ACC112 (cell line): ENCODE measurements around the gene MTAP.

Source experiments
- H2AFZ ChIP-seq: fragments of 200-600 bp; sonication (generic); one replicate; pipeline ENCODE4 v1.6.0; 2017; ENCODE audit warnings: antibody characterized with exemption, low read length; ENCODE audit not compliant: unreplicated experiment
- H3K27ac ChIP-seq: fragments of 200-600 bp; sonication (generic); 2 replicates; pipeline ENCODE4 v1.5.1; 2014; ENCODE audit warnings: low read depth, mild to moderate bottlenecking, antibody characterized with exemption, low read length, moderate library complexity
- H3K27me3 ChIP-seq: fragments of 200-600 bp; sonication (generic); 2 replicates; pipeline ENCODE4 v1.6.1; 2014; ENCODE audit warnings: mild to moderate bottlenecking, antibody characterized with exemption, low read length, moderate library complexity, mixed read lengths; ENCODE audit not compliant: insufficient read depth
- H3K36me3 ChIP-seq: fragments of 200-600 bp; sonication (generic); 2 replicates; pipeline ENCODE4 v1.6.1; 2016; ENCODE audit warnings: mild to moderate bottlenecking, antibody characterized with exemption, low read length, moderate library complexity, mixed read lengths; ENCODE audit not compliant: insufficient read depth
- H3K4me1 ChIP-seq: fragments of 200-600 bp; sonication (generic); one replicate; pipeline ENCODE4 v1.6.1; 2016; ENCODE audit warnings: low read length, mixed read lengths; ENCODE audit not compliant: insufficient read depth, unreplicated experiment, control insufficient read depth
- H3K4me3 ChIP-seq: fragments of 200-600 bp; sonication (generic); 2 replicates; pipeline ENCODE4 v1.5.1; 2014; ENCODE audit warnings: mild to moderate bottlenecking, low read depth, low read length
- H3K79me2 ChIP-seq: fragments of 200-600 bp; sonication (generic); one replicate; pipeline ENCODE4 v1.6.0; 2016; ENCODE audit warnings: low read length; ENCODE audit not compliant: control insufficient read depth, unreplicated experiment, insufficient read depth

Gene MTAP

DNA sequence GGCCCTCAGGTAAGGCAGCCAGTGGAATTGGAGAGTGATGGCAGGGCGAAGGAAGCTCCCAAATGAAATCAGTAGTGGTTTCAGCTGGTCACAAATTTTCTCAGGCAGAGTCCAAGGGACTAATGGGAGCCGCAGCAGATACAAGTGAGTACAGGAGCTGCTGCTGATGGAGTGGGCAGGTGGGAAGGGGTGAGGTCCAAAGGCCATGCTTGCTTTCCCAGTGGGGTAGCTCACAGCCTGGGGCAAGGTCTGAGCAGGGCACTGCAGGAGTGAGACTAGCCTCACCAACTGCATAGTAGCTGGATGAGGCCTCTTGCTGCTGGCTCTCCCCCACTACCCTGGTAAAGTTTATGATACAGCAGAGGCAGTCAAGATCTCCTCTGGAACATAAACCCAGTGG is 38.2 kb downstream of the MTAP start:
- Histone ChIP-seq H3K79me2 (peaks cover 21% of the 10 kb centered on the region), H3K27ac (no peak overlapping the region), H3K36me3 (peaks cover 75% of the 10 kb centered on the region)

DNA sequence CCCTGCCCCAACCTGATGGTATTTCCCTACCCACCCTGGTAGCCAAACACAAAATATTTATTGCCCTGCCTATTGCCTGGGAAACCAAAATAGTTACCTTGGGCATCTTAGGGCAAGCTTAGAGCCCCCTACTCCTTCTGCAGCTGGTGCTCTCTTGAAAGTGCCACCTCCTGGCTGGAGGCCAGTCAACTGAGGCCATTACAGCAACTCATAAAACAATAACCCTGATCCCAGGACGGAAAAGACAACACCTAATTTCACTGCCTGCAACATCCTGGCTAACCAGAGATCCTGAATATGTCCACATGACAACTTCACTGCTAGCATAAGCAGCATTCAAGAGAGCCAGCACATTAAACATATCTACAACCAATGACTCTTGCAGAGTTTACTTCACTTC is 38.7 kb downstream of the MTAP start:
- Histone ChIP-seq H3K27me3 (no peaks in the 10 kb centered on the region), H3K27ac (no peak overlapping the region), H3K4me3 (no peak overlapping the region), H3K4me1 (peaks cover 18% of the 10 kb centered on the region), H3K79me2 (peaks cover 21% of the 10 kb centered on the region), H3K36me3 (peaks cover 79% of the 10 kb centered on the region), H2AFZ (no peak overlapping the region)

More for the DNA sequence above, 38.2 kb downstream of the MTAP start:
- Histone ChIP-seq H2AFZ (no peak overlapping the region), H3K4me1 (peaks cover 23% of the 10 kb centered on the region), H3K27me3 (no peaks in the 10 kb centered on the region), H3K4me3 (no peak overlapping the region)

GRCh38 chr9:21848615-21849014 is 46.2 kb downstream of the MTAP start:
- H3K36me3 ChIP-seq = peaks cover 47% of the 10 kb centered on the region

GRCh38 chr9:21852754-21853153 is 50.3 kb downstream of the MTAP start:
- H3K27ac ChIP-seq = no peak overlapping the region
- H3K27me3 ChIP-seq = no peaks in the 10 kb centered on the region
- H3K79me2 ChIP-seq = no peaks in the 10 kb centered on the region
- peaks cover 35% of the 10 kb centered on the region for H3K36me3 ChIP-seq
- H3K4me3 ChIP-seq = no peak overlapping the region
- no peak overlapping the region for H2AFZ ChIP-seq
- peaks cover 31% of the 10 kb centered on the region for H3K4me1 ChIP-seq

More at GRCh38 chr9:21848615-21849014, 46.2 kb downstream of the MTAP start:
- Histone ChIP-seq H3K79me2 (no peaks in the 10 kb centered on the region), H3K27me3 (no peaks in the 10 kb centered on the region), H3K4me1 (no peaks in the 10 kb centered on the region), H3K4me3 (no peak overlapping the region), H3K27ac (no peak overlapping the region), H2AFZ (no peak overlapping the region)

DNA sequence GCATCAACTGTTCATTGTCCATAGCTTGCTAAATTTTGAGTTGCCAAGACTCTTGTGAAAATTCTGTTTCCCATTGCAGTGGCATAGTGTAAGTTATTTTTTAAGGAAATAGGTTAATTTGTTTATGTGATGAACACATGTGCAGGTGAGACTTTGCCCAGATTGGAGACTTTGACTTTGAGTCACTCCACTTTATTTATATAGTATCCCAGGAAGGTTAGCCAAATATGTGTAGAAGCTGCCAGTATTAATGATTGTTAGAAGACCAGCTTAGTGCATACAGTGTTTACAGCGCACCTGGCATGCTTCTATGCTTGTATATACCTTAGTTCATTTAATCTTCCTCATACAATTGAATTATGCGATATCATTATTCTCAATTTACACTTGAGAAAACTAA is 51.0 kb downstream of the MTAP start:
- H3K27me3 ChIP-seq = no peaks in the 10 kb centered on the region
- H3K4me3 ChIP-seq = no peak overlapping the region
- no peaks in the 10 kb centered on the region for H3K79me2 ChIP-seq
- no peak overlapping the region for H2AFZ ChIP-seq
- peaks cover 32% of the 10 kb centered on the region for H3K36me3 ChIP-seq
- peaks cover 31% of the 10 kb centered on the region for H3K4me1 ChIP-seq
- H3K27ac ChIP-seq = no peak overlapping the region

DNA sequence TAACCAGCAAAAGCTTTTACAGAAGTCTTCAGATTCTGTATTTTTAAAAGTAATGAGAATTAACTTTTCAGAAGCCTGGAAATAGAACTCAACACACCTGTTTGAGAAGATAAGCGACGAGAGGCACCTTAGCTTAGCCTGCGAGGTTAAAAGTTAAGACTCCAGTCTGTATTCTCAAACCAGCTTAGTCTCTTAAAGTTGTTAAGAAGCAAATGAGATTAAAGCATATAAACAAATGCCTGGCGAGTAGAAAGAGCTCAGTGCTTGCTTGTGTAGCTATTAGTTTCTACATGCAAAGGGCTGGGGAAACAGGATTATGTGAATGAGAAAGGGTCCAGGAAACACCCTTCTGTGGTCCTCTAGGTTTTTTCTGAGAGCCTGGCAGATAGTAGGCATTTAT is 51.7 kb downstream of the MTAP start:
- no peak overlapping the region for H3K4me3 ChIP-seq
- H3K79me2 ChIP-seq = no peaks in the 10 kb centered on the region
- H3K27ac ChIP-seq = peak overlapping the region; percentile 6; the same call in 1 of the 2 replicates
- H2AFZ ChIP-seq = no peak overlapping the region
- peaks cover 35% of the 10 kb centered on the region for H3K36me3 ChIP-seq
- H3K27me3 ChIP-seq = no peaks in the 10 kb centered on the region
- peaks cover 31% of the 10 kb centered on the region for H3K4me1 ChIP-seq

DNA sequence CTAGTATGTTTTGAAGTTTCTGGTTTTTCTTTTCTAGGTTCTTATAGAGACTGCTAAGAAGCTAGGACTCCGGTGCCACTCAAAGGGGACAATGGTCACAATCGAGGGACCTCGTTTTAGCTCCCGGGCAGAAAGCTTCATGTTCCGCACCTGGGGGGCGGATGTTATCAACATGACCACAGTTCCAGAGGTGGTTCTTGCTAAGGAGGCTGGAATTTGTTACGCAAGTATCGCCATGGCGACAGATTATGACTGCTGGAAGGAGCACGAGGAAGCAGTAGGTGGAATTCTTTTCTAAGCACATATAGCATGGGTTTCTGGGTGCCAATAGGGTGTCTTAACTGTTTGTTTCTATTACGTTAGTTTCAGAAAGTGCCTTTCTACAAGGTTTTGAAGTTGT is 52.2 kb downstream of the MTAP start:
- Histone ChIP-seq H3K27me3 (no peaks in the 10 kb centered on the region), H3K4me3 (no peak overlapping the region), H2AFZ (no peak overlapping the region), H3K4me1 (peaks cover 31% of the 10 kb centered on the region), H3K27ac (peak overlapping the region; percentile 13), H3K79me2 (no peaks in the 10 kb centered on the region), H3K36me3 (peaks cover 37% of the 10 kb centered on the region)

GRCh38 chr9:21856301-21857094 is 54.1 kb downstream of the MTAP start:
- H2AFZ ChIP-seq = no peak overlapping the region
- H3K4me3 ChIP-seq = no peak overlapping the region
- H3K27me3 ChIP-seq = no peaks in the 10 kb centered on the region
- peaks cover 31% of the 10 kb centered on the region for H3K4me1 ChIP-seq
- H3K36me3 ChIP-seq = peaks cover 44% of the 10 kb centered on the region
- H3K27ac ChIP-seq = peak overlapping the region; percentile 34
- no peaks in the 10 kb centered on the region for H3K79me2 ChIP-seq

DNA sequence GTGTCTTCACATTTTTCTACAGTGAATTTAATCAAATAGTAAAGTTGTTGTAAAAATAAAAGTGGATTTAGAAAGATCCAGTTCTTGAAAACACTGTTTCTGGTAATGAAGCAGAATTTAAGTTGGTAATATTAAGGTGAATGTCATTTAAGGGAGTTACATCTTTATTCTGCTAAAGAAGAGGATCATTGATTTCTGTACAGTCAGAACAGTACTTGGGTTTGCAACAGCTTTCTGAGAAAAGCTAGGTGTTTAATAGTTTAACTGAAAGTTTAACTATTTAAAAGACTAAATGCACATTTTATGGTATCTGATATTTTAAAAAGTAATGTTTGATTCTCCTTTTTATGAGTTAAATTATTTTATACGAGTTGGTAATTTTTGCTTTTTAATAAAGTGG is 60.4 kb downstream of the MTAP start:
- Histone ChIP-seq H2AFZ (no peak overlapping the region), H3K4me3 (no peak overlapping the region), H3K36me3 (peaks cover 64% of the 10 kb centered on the region), H3K79me2 (no peaks in the 10 kb centered on the region), H3K27ac (no peak overlapping the region), H3K27me3 (no peaks in the 10 kb centered on the region), H3K4me1 (peaks cover 11% of the 10 kb centered on the region)

DNA sequence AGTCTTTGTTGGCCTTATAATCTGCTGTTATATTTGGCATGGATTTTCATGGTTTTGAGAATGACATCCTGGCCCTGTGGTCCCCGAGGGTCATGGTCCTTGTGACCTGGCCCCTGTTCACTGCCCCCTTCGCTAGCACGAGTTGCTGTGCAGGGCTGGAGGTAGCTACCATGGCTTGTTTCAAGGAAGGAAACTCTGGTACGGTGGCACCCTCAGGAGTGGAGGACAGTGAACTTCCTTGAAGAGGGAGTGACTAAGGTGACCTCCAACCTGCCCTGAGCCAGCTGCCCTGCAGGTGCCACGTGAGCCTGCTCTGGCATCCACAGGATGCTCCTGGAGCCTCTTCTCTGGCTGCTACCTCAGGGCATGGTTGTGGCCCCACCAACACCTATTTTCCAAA is 62.1 kb downstream of the MTAP start:
- H3K79me2 ChIP-seq = no peaks in the 10 kb centered on the region
- H3K36me3 ChIP-seq = peaks cover 49% of the 10 kb centered on the region
- peaks cover 11% of the 10 kb centered on the region for H3K4me1 ChIP-seq
- H2AFZ ChIP-seq = no peak overlapping the region
- no peaks in the 10 kb centered on the region for H3K27me3 ChIP-seq
- no peak overlapping the region for H3K27ac ChIP-seq
- no peak overlapping the region for H3K4me3 ChIP-seq

GRCh38 chr9:21866302-21866701 is 63.9 kb downstream of the MTAP start:
- no peak overlapping the region for H3K4me3 ChIP-seq
- H2AFZ ChIP-seq = no peak overlapping the region
- H3K27me3 ChIP-seq = no peaks in the 10 kb centered on the region
- H3K79me2 ChIP-seq = no peaks in the 10 kb centered on the region
- H3K27ac ChIP-seq = no peak overlapping the region
- H3K36me3 ChIP-seq = peaks cover 40% of the 10 kb centered on the region
- H3K4me1 ChIP-seq = peaks cover 11% of the 10 kb centered on the region
